Measurements from ENCODE around the gene ASGR1.

DNA sequence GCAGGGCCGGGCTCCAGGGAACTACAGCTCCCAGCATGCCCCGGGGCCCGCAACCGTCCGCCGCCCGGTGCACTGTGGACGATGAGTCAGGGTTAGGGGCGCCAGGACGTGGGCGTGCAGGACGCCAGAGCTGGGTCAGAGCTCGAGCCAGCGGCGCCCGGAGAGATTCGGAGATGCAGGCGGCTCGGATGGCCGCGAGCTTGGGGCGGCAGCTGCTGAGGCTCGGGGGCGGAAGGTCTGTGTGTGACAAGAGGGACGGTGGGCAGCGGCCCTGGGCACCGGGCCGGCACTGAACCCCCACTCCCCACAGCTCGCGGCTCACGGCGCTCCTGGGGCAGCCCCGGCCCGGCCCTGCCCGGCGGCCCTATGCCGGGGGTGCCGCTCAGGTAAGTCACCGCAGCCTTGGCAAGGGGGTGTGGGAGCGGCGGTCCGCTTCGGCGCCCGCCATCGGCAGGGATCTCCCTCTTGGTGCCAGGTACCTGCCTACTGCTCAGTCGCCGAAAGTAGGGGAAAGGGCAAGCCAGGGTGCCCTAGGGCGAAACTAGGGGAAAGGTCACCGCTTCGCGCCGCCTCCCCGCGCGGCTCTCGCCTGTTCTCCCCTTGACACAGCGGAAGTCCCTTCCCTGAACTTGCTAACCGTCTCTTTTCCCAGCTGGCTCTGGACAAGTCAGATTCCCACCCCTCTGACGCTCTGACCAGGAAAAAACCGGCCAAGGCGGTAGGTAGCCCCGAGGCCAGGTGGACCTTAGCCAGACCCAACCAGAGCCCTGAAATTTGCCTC, 40.8 kb upstream of the ASGR1 start, which contains the start of the genes ACADVL and DLG4:
- TF ChIP-seq CTCF (IDR thresholded peaks at IDR 0.05 in 4 of 5, conservative IDR thresholded peaks at IDR 0.05 in 1 of 5) (no peak), POLR2A (IDR thresholded peaks at IDR 0.05) (peak; percentile 94 to 95)

Measured in gastrocnemius medialis (tissue), 4 donors.